GM21367 (cell line): ENCODE measurements around the gene FGFRL1.

ENCODE experiments used
- ATAC-seq: cut with Tn5 transposase; IDR thresholded peaks from one replicate; pipeline ENCODE4 v1.9.1; 2021; ENCODE audit not compliant: unreplicated experiment

Gene FGFRL1

DNA sequence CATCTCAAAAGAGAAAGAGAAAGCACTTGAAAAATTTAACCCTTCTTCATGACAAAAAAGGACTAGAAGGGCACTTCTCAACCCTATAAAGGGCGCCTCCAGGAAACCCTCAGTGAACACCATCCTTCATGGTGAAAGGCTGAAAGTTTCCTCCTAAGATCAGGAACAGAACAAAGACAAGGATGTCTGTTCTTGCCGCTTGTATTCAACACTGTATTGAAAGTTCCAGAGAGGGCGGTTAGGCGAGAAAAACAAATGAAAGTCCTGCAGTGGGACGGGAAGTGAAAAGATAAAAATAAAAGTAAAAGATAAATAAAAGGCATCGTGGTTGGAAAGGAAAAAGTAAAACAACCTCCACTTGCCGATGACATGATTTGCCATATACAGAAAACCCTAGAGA lies 51.0 kb downstream of the FGFRL1 start:
- no peak for ATAC-seq

DNA sequence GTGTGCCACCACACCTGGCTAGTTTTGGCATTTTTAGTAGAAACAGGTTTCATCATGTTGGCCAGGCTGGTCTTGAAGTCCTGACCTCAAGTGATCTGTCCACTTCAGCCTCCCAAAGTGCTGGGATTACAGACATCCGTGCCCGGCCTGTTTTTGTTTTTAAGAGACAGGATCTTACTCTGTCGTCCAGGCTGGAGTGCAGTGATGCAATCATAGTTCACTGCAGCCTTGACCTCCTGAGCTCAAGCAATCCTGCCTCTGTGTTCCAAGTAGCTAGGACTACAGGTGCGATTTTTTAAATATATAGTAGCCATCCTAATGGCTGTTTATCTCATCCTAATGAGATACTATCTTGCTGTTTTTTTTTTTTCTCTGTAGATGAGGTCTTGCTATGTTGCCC lies 54.3 kb downstream of the FGFRL1 start:
- no peak for ATAC-seq

DNA sequence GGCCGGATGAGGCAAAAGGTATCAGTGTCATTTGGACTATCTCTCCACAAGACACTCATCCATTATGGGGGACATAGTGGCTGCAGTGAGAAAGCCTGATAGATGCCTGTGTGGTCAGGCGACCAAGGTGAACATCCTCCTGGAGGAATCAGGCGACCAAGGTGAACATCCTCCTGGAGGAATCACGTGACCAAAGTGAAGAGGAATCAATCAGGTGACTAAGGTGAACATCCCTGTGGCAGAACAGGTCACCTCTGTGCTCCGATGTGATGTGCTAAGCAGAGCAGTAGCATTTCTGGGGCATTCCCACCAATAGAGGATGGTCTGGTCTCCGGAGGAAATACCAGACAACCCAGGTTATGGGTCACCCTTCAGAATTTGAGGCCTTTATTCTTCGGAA lies 58.0 kb downstream of the FGFRL1 start:
- no peak for ATAC-seq

GRCh38 chr4:1072830-1073446 lies 61.5 kb downstream of the FGFRL1 start:
- no peak for ATAC-seq

- no peak for ATAC-seq
These were observed 62.7 kb downstream of the FGFRL1 start for GRCh38 chr4:1074077-1074476.

DNA sequence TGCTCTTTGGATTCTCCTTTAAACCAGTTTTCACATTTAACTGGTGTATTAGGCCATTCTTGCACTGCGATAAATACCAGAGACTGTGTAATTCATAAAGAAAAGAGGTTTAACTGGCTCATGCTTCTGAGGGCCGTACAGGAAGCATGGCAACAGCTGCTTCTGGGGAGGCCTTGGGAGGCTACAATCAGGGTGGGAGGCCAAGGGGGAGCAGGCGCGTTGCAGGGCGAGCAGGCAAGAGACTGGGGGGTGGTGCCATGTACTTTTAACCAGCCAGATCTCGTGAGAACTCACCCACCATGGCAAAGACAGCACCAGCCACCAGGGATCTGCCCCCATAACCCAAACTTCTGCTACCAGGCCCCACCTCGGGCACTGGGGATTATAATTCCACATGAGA lies 63.8 kb downstream of the FGFRL1 start:
- ATAC-seq: no peak

GRCh38 chr4:1075809-1076699 lies 64.6 kb downstream of the FGFRL1 start:
- no peak for ATAC-seq
